Measurements from ENCODE around the gene CLIC4. TPM values are rescaled to one million over a fixed set of nuclear protein-coding genes. Genes with fewer than 3 reads are reported as not detected.

The CLIC4 gene
- total and polyA plus RNA-seq, 9 of the 15 experiments (the other 6 are each of a cell fraction or from before 2014, with no cell fraction given) = 16.0 to 67.5 (median 38.4) TPM

DNA sequence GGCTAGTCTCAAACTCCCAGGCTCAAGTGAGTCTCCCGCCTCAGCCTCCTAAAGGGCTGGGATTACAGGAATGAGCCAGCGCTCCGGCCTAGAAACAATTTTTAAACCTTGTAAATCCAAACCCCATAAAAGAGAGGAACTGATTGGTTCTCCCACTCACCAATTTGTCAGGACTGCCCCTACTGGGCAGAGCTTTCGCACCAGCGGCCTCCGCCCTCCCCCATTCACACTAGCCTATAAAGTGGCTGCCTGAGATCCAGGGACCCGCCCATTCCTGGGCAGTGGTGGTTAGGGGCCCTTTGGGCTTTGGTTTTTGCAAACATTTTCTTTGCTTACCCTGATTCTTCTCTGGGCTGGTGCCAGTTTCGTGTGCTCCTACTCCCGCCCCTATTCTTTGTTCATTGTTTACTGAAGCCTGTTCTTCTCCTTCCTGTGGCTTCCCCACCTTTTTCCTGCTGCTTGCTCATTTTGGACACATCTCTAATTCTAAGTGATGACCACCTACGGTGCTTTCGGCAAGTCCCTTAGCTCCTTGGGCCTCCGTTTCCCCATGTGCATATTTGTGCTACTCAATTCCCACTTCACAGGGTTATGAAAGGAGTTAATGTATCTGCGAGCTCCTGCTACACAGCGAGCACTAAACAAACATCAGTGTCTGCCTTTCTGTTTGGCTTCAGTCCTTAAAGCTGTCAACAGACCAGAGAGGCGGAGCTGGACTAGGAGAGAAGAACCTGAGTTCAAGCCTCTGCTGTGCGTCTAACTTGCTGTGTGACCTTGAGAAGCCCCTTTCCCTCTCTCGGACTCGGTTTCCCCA lies 39.8 kb upstream of the CLIC4 start (continued):
- TF ChIP-seq, protein P1, sequence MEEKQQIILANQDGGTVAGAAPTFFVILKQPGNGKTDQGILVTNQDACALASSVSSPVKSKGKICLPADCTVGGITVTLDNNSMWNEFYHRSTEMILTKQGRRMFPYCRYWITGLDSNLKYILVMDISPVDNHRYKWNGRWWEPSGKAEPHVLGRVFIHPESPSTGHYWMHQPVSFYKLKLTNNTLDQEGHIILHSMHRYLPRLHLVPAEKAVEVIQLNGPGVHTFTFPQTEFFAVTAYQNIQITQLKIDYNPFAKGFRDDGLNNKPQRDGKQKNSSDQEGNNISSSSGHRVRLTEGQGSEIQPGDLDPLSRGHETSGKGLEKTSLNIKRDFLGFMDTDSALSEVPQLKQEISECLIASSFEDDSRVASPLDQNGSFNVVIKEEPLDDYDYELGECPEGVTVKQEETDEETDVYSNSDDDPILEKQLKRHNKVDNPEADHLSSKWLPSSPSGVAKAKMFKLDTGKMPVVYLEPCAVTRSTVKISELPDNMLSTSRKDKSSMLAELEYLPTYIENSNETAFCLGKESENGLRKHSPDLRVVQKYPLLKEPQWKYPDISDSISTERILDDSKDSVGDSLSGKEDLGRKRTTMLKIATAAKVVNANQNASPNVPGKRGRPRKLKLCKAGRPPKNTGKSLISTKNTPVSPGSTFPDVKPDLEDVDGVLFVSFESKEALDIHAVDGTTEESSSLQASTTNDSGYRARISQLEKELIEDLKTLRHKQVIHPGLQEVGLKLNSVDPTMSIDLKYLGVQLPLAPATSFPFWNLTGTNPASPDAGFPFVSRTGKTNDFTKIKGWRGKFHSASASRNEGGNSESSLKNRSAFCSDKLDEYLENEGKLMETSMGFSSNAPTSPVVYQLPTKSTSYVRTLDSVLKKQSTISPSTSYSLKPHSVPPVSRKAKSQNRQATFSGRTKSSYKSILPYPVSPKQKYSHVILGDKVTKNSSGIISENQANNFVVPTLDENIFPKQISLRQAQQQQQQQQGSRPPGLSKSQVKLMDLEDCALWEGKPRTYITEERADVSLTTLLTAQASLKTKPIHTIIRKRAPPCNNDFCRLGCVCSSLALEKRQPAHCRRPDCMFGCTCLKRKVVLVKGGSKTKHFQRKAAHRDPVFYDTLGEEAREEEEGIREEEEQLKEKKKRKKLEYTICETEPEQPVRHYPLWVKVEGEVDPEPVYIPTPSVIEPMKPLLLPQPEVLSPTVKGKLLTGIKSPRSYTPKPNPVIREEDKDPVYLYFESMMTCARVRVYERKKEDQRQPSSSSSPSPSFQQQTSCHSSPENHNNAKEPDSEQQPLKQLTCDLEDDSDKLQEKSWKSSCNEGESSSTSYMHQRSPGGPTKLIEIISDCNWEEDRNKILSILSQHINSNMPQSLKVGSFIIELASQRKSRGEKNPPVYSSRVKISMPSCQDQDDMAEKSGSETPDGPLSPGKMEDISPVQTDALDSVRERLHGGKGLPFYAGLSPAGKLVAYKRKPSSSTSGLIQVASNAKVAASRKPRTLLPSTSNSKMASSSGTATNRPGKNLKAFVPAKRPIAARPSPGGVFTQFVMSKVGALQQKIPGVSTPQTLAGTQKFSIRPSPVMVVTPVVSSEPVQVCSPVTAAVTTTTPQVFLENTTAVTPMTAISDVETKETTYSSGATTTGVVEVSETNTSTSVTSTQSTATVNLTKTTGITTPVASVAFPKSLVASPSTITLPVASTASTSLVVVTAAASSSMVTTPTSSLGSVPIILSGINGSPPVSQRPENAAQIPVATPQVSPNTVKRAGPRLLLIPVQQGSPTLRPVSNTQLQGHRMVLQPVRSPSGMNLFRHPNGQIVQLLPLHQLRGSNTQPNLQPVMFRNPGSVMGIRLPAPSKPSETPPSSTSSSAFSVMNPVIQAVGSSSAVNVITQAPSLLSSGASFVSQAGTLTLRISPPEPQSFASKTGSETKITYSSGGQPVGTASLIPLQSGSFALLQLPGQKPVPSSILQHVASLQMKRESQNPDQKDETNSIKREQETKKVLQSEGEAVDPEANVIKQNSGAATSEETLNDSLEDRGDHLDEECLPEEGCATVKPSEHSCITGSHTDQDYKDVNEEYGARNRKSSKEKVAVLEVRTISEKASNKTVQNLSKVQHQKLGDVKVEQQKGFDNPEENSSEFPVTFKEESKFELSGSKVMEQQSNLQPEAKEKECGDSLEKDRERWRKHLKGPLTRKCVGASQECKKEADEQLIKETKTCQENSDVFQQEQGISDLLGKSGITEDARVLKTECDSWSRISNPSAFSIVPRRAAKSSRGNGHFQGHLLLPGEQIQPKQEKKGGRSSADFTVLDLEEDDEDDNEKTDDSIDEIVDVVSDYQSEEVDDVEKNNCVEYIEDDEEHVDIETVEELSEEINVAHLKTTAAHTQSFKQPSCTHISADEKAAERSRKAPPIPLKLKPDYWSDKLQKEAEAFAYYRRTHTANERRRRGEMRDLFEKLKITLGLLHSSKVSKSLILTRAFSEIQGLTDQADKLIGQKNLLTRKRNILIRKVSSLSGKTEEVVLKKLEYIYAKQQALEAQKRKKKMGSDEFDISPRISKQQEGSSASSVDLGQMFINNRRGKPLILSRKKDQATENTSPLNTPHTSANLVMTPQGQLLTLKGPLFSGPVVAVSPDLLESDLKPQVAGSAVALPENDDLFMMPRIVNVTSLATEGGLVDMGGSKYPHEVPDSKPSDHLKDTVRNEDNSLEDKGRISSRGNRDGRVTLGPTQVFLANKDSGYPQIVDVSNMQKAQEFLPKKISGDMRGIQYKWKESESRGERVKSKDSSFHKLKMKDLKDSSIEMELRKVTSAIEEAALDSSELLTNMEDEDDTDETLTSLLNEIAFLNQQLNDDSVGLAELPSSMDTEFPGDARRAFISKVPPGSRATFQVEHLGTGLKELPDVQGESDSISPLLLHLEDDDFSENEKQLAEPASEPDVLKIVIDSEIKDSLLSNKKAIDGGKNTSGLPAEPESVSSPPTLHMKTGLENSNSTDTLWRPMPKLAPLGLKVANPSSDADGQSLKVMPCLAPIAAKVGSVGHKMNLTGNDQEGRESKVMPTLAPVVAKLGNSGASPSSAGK (IDR thresholded peaks at IDR 0.05) = no peak
- TF ChIP-seq PCBP1 (IDR thresholded peaks at IDR 0.05; ENCODE audit: low read depth, low read length, poor library complexity, severe bottlenecking) (no peak), SREBF2 (CRISPR knock-in tag; IDR thresholded peaks at IDR 0.05) (no peak), HDAC6 (IDR thresholded peaks at IDR 0.05; ENCODE audit: low read depth, low read length) (no peak), ZNF76 (CRISPR knock-in tag; IDR thresholded peaks at IDR 0.05; ENCODE audit: borderline replicate concordance) (no peak), BCL6 (CRISPR knock-in tag; IDR thresholded peaks at IDR 0.05) (no peak), SMAD3 (CRISPR knock-in tag; conservative IDR thresholded peaks at IDR 0.05) (no peak), MTA3 (IDR thresholded peaks at IDR 0.05; ENCODE audit: borderline replicate concordance) (no peak; the same call in 1 of the 2 replicates), NFE2 (IDR thresholded peaks at IDR 0.05; ENCODE audit: low read depth) (no peak), ZNF263 (CRISPR knock-in tag; IDR thresholded peaks at IDR 0.05; ENCODE audit: borderline replicate concordance) (no peak), NBN (IDR thresholded peaks at IDR 0.05; ENCODE audit: low read depth) (no peak), SIN3A (IDR thresholded peaks at IDR 0.05; ENCODE audit: borderline replicate concordance in 2 of 2, control insufficient read depth in 1 of 2, low read depth in 2 of 2, low read length in 2 of 2) (no peak), NRF1 (conservative IDR thresholded peaks at IDR 0.05 in 1 of 2, IDR thresholded peaks at IDR 0.05 in 1 of 2) (peak; percentile 53 to 60), LEF1 (IDR thresholded peaks at IDR 0.05) (no peak)
- TF ChIP-seq, protein P2, sequence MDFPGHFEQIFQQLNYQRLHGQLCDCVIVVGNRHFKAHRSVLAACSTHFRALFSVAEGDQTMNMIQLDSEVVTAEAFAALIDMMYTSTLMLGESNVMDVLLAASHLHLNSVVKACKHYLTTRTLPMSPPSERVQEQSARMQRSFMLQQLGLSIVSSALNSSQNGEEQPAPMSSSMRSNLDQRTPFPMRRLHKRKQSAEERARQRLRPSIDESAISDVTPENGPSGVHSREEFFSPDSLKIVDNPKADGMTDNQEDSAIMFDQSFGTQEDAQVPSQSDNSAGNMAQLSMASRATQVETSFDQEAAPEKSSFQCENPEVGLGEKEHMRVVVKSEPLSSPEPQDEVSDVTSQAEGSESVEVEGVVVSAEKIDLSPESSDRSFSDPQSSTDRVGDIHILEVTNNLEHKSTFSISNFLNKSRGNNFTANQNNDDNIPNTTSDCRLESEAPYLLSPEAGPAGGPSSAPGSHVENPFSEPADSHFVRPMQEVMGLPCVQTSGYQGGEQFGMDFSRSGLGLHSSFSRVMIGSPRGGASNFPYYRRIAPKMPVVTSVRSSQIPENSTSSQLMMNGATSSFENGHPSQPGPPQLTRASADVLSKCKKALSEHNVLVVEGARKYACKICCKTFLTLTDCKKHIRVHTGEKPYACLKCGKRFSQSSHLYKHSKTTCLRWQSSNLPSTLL (IDR thresholded peaks at IDR 0.05) = no peak

Measured in K562 (cell line).